ENCODE results near the gene UNC79. TPM values are rescaled to one million over a fixed set of nuclear protein-coding genes. Genes with fewer than 3 reads are reported as not detected.

The UNC79 gene
- total and polyA plus RNA-seq, 9 donors: 0.04 to 1.1 (median 0.15) TPM

DNA sequence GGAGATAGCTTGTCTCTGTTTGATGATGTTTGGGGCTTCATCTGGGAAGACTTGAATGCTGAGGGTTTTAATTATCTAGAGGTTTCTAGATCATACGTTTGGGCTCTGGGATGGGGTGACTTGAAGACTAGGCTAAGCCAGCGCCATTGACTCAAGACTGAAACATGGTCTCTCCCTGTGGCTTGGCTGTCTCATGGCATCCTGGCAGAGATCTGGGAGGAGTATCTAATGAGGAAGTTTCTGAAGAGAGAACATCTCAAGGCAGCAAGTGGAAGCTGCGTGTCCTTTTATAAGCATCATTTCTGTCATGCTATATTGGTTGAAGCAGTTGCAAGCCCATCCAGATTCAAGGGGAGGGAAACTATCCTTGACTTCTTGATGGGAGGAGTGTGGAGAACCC, 104.8 kb downstream of the UNC79 start:
- TF ChIP-seq POLR2A (IDR thresholded peaks at IDR 0.05): no peak
- TF ChIP-seq, protein P1, sequence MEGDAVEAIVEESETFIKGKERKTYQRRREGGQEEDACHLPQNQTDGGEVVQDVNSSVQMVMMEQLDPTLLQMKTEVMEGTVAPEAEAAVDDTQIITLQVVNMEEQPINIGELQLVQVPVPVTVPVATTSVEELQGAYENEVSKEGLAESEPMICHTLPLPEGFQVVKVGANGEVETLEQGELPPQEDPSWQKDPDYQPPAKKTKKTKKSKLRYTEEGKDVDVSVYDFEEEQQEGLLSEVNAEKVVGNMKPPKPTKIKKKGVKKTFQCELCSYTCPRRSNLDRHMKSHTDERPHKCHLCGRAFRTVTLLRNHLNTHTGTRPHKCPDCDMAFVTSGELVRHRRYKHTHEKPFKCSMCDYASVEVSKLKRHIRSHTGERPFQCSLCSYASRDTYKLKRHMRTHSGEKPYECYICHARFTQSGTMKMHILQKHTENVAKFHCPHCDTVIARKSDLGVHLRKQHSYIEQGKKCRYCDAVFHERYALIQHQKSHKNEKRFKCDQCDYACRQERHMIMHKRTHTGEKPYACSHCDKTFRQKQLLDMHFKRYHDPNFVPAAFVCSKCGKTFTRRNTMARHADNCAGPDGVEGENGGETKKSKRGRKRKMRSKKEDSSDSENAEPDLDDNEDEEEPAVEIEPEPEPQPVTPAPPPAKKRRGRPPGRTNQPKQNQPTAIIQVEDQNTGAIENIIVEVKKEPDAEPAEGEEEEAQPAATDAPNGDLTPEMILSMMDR (IDR thresholded peaks at IDR 0.05): no peak
- TF ChIP-seq EP300 (IDR thresholded peaks at IDR 0.05): no peak
- no peak for DNase-seq
- no peaks in the 10 kb centered on the region for H3K36me3 ChIP-seq
- H3K9me3 ChIP-seq: no peaks in the 10 kb centered on the region
- WGBS, 3 donors: 83 to 87% (median 86%) methylated on average over 3 of the region's 3 CpGs
- intact Hi-C loops (cut with DNase I): no loop called here
- H3K27me3 ChIP-seq: no peaks in the 10 kb centered on the region
- H3K4me3 ChIP-seq: no peak overlapping the region
- no peaks in the 10 kb centered on the region for H3K4me1 ChIP-seq (ENCODE audit: insufficient read depth)
- no peak overlapping the region for H3K27ac ChIP-seq

DNA sequence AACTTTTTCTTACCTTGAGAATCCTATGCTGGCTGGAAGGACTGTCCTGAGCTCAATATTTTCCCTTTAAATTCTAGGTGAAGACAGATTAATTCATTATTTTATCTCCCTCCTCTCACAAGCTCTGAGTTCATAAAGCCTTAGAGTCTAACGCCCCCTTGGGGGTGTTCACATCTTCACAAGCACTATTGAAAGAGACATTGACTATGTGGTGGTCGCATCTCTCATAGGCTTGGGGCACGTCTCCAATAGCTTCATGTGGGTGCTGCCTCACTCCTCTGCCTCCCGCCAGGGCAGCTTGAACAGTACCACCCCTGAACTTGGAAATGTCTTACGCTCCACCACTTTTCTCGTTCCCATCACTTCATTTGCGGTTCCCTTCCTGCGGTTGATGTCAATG, 106.2 kb downstream of the UNC79 start:
- Histone ChIP-seq H3K27me3 (no peaks in the 10 kb centered on the region), H3K9me3 (no peaks in the 10 kb centered on the region), H3K4me3 (no peak overlapping the region), H3K4me1 (ENCODE audit: insufficient read depth) (no peaks in the 10 kb centered on the region), H3K27ac (no peak overlapping the region), H3K36me3 (no peaks in the 10 kb centered on the region)
- intact Hi-C loops (cut with DNase I): no loop called here
- no peak for TF ChIP-seq EP300 (IDR thresholded peaks at IDR 0.05)
- TF ChIP-seq, protein P1 (IDR thresholded peaks at IDR 0.05): no peak
- no peak for TF ChIP-seq POLR2A (IDR thresholded peaks at IDR 0.05)
- WGBS, 3 donors: 70 to 77% (median 71%) methylated on average over 8 of the region's 8 CpGs
- DNase-seq: no peak

DNA sequence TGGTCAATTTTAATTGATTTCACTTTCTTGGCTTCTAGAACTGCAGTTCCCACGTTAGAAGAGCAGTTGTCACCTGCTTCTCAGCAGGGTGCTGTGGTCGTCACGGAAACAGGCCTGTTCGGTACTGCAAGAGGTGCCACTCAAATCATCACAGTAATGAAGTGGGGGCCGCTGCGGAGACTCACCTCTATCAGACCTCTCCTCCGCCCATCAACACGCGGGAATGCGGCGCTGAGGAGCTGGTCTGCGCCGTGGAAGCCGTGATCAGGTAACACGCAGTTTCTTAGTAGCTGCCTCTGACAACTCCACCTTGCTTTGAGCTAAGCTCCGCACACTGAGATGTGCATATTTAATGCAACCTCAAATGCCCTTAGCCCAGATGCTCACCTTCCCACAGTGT, 107.2 kb downstream of the UNC79 start:
- H3K27ac ChIP-seq: no peak overlapping the region
- DNase-seq: peak in 1 of 5 donors; percentile 6
- WGBS, 3 donors: 82 to 86% (median 84%) methylated on average over 16 of the region's 16 CpGs
- no peaks in the 10 kb centered on the region for H3K9me3 ChIP-seq
- H3K4me1 ChIP-seq (ENCODE audit: insufficient read depth): no peaks in the 10 kb centered on the region
- no peaks in the 10 kb centered on the region for H3K27me3 ChIP-seq
- no peaks in the 10 kb centered on the region for H3K36me3 ChIP-seq
- H3K4me3 ChIP-seq: no peak overlapping the region
- intact Hi-C loops (cut with DNase I): no loop called here
- TF ChIP-seq EP300 (IDR thresholded peaks at IDR 0.05) (no peak), POLR2A (IDR thresholded peaks at IDR 0.05) (no peak)
- TF ChIP-seq, protein P1 (IDR thresholded peaks at IDR 0.05): no peak

DNA sequence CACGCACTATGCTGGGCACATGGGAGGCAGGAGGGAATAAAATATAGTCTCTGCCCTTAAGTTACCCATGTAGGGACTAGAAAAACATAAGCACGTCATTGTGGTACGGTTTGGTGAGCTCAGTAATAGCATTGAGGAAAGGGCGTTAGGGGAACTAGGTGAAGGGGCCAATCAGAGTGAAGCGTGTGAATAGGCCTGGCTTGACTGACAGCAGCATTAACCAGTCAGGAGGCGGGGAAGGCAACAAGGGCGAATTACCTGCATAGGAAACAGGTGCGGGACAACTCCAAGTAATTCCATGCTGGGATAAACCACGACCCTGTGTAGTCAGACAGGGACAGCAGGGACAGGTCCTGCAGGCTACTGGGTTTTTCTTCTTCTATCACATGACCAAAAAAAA, 107.7 kb downstream of the UNC79 start:
- no peaks in the 10 kb centered on the region for H3K4me1 ChIP-seq (ENCODE audit: insufficient read depth)
- no peaks in the 10 kb centered on the region for H3K9me3 ChIP-seq
- intact Hi-C loops (cut with DNase I): no loop called here
- H3K27ac ChIP-seq: no peak overlapping the region
- 93 to 95% (median 94%) methylated on average over 9 of the region's 9 CpGs for WGBS, 3 donors
- H3K36me3 ChIP-seq: no peaks in the 10 kb centered on the region
- H3K4me3 ChIP-seq: no peak overlapping the region
- no peak for DNase-seq
- no peak for TF ChIP-seq EP300 (IDR thresholded peaks at IDR 0.05)
- TF ChIP-seq, protein P1 (IDR thresholded peaks at IDR 0.05): no peak
- no peak for TF ChIP-seq POLR2A (IDR thresholded peaks at IDR 0.05)
- H3K27me3 ChIP-seq: no peaks in the 10 kb centered on the region

DNA sequence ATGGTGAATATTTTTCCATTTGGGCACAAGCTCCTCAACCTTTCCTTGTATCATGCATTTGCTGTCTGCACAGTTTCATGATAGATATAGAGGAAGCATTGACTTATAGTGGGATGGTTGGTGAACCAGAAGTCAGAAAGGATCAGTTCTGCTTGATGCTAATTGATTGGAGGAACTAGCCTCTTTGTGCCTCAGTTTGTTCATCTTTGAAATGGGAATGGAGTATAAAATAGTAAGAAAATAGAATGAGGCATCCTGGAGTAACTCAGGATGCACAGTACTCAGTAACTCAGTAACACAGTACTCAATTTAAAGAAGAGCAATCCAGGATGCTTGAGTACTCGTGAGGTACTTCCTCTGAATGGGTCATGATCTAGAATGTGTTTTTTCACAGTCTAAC, 109.5 kb downstream of the UNC79 start:
- H3K36me3 ChIP-seq: no peaks in the 10 kb centered on the region
- H3K4me3 ChIP-seq: no peak overlapping the region
- intact Hi-C loops (cut with DNase I): no loop called here
- TF ChIP-seq EP300 (IDR thresholded peaks at IDR 0.05) (no peak), POLR2A (IDR thresholded peaks at IDR 0.05) (no peak)
- TF ChIP-seq, protein P1 (IDR thresholded peaks at IDR 0.05): no peak
- H3K27ac ChIP-seq: no peak overlapping the region
- H3K9me3 ChIP-seq: no peaks in the 10 kb centered on the region
- 39 to 67% (median 56%) methylated on average over 1 of the region's 1 CpG for WGBS, 3 donors
- no peak for DNase-seq
- H3K4me1 ChIP-seq (ENCODE audit: insufficient read depth): no peaks in the 10 kb centered on the region
- no peaks in the 10 kb centered on the region for H3K27me3 ChIP-seq

All from ovary (tissue), 9 donors.